Caki2 (cell line): ENCODE measurements around the gene SH3RF3. TPM values are rescaled to one million over a fixed set of nuclear protein-coding genes. Genes with fewer than 3 reads are reported as not detected.
"Not testable (repeated sequence)": the region's sequence is repeated elsewhere in the genome, so short reads cannot be mapped to it uniquely, and the experiment has no call there.

Experiments used
- DNase-seq: peaks from one replicate; pipeline ENCODE4 v3.0.0-alpha.2; 2015; ENCODE audit warnings: low read depth
- in situ Hi-C: cut with HindIII; loops from 2 replicates; pipeline ENCODE4 v1.10.0; 2016; ENCODE audit warnings: low sequenced_read_pairs, low pct_unique_long_range_greater_than_20kb, mixed read lengths
- total RNA-seq: library from RNA; depleted of rRNA; stranded (reverse); fragments of >200 nt; shearing (Covaris generic); gene quantifications from 2 replicates; pipeline ENCODE4 v1.2.3, GENCODE V29; 2014; ENCODE audit warnings: low replicate concordance

SH3RF3 gene
- total RNA-seq, 1 experiment from 2014 or later: 0.20 TPM

DNA sequence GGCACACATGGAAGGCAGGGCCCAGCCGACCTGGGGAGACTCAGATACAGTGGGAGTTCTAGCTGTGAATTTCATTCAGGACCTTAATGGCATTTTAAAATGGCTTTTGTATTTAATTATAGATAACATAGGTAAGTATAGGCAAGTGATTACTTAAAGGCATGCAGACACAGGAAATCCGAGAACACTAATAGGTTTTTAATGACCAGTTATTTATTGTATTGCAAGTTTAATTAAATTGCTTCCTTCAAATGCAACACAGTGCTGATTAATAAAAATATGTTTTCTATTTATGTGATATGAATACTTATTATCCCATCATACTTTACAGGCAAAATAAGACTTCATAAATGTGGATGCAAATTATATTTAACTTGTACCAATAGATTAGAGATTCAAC, 19.7 kb upstream of the SH3RF3 start:
- in situ Hi-C loops: no loop called here

DNA sequence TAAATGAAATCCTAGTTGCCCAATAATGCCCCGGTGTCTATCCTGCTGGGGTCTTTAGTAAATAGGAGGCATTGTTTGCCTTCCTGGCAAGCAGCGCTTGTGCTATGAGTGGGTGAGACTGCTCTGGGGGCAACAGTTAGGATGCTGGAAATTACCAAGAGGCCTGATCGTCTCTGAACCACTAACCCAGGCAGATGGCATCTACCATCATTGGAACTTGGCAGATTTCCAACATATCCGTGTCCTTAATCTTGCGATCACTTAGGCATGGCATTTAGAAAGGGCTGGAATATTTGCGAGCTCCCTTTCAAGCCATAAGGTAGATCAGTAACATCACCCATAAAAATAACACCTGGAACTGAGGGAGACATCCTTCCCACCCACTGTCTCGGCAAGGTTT, 18.8 kb upstream of the SH3RF3 start:
- in situ Hi-C loops: no loop called here
- no peak for DNase-seq

More for the DNA sequence above, 19.7 kb upstream of the SH3RF3 start:
- no peak for DNase-seq

DNA sequence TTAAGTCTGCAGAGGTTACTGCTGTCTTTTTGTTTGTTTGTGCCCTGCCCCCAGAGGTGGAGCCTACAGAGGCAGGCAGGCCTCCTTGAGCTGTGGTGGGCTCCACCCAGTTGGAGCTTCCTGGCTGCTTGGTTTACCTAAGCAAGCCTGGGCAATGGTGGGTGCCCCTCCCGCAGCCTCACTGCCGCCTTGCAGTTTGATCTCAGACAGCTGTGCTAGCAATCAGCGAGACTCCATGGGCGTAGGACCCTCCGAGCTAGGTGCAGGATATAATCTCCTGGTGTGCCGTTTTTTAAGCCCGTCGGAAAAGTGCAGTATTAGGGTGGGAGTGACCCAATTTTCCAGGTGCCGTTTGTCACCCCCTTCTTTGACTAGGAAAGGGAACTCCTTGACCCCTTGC, 11.8 kb upstream of the SH3RF3 start:
- DNase-seq, in situ Hi-C loops: not testable (repeated sequence)

DNA sequence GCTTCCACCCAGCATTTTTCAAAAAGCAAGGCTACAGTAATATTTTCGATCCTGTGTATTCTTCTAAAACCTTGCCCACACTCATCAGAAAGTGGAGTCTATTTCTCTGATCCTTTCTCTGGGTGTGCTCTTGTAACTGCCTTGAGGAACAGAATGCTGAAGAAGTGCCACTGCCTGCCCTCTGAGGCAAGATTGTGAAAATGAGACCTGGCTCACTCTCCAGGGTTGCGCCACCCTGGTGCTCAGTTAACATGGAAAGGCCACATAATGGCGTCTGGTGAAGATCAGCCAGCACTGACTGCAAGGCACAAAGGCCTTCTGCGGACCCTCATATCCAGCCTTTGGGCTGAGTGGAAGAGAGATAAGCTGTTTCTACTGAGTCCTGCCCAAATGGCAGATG, 11.2 kb upstream of the SH3RF3 start:
- DNase-seq: no peak
- in situ Hi-C loops: no loop called here

DNA sequence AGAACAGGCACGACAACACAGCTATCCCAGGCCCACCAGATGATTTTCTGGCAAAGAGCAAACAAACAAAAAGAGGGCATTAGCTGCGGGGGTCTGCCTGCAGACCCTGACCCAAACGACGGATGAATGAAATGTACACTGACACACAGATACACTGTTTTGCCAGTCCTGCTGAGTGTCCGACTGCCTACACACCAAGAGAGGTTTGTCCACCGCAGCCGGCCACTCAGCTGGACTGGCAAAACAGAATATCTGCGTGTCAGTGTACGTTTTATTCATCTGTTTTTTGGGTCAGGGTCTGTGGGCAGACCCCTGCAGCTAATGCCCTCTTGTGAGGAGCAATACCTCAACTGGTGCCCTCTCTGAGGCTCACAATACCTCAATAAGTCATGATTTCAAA, 10.7 kb upstream of the SH3RF3 start:
- in situ Hi-C loops: no loop called here
- no peak for DNase-seq

DNA sequence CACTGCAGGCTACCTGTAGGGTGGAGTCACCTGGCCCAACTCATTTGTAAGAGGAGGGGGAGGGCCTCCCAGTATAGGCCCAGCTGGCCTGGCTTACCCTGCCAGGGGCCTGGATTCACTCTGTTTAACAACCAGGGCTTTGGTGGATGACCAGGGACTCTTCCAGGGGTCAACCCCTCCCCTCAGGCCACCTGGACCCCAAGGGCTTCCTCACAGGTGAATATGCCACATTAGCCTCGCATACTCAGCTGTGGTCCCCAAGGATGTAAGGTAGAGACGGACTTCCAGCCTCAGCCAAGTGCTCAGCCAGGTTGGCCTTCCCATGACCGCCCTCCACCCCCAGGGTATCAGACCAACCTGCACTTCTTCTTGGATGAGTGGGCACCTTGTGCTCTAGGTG, 8.8 kb upstream of the SH3RF3 start:
- no peak for DNase-seq
- in situ Hi-C loops: no loop called here

DNA sequence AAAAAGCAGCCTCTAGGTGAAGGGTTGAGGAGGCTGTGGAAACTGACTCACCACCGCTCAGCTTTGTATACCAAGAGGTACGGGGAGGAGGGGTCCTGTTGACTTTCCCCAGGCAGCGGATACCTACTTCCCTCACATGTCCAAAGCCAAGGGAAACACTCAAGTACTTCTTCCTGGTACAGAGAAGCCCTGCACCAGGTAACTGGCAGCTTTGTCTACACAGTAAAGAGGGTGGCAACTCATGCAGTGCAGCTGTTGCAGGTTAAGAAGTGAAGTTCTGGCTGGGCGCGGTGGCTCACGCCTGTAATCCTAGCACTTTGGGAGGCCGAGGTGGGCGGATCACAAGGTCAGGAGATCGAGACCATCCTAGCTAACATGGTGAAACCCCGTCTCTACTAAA, 8.3 kb upstream of the SH3RF3 start:
- in situ Hi-C loops, DNase-seq: not testable (repeated sequence)

DNA sequence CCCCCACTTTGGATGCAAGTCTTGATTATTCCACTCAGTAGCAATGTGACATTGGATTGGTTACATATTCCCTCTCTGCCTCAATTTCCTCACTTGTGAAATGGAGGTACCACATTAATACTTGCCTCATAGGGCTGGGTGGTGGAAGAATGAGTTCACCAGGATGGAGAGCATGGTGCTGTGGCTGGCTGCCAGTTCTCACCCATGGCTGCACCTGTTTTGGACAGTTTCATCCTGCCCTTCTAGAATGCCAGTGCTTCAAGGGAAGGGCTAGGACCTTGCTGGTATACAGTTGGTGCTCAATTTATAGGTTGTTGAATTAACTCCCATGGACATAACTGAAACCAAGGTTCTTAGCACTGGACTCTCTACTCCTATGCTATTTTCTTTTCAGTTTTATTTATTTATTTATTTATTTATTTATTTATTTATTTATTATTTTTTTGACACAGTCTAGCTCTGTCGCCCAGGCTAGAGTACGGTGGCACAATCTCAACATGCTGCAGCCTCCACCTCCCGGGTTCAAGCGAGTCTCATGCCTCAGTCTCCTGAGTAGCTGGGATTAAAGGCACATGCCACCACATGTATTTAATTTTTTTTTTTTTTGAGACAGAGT, 5.3 kb upstream of the SH3RF3 start:
- no peak for DNase-seq
- in situ Hi-C loops: no loop called here

DNA sequence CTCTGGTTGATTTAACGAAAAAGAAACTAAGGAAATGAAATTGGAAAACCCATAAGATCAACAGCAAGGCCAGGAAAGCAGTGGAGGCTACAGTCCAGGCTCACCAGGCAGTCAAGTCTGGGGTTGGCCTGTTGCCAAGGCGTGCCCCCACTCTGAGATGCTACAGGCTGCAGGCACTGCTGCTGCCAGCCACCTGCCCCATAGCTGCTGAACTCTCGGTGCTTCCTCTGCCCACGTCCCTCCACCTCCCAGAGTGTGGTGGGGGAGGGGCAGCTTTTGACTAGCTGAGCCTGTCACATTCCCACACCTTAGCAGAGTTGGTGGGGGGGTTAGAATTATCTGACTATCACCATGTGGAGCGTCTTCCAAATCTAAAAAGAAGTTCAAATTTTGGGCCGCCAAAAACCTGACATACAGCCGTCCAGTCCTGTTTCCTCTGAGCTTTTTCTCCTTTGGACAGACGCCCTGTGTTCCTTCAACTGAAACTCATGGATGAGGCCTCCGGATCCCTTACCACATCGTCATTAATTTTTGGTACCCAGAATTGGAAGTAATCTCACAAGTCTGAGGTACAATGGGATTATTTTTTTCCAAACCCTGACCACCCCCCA, 3.9 kb upstream of the SH3RF3 start:
- no peak for DNase-seq
- in situ Hi-C loops: no loop called here

DNA sequence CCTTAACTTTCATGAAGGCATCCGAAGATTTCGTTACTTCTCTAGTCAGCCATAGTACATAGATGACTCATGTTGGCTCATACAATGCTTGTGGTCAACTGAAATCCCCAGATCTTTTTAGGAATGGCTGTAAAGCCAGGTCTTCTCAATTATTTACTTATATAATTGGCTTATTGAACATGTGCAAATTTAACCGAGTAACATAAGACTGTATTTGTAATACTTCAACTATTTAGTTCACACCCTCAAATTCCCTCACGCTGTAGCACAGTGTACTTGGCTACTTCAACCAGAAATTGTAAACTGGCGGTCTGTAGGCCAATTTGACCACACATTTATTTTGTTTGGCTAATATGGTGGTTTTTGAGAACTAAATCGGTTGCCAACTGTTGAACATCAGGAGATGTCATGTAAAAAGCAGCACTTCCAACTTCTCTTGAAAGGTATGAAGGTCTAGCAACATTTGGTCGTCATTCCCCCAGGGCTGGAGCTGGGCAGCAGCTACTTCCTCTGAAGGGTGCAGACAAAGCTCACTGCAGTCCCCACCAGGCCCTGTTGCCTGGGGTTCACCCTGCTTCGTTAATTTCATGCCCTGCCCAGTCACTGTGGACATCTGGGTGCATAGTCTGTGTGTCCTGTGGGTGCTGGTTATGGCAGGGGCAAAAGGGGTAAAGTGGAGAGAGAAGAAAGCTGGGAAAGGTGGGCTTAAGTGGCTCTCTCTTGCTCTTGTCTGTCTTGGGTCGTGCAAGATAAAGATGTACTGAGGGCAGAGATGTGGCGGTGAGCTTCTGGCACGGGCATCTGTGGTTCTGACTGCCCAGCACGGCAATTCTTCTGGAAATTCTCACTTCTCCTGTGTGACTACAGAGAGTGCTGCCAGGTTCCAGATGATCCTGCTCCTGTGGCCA, 3.2 kb upstream of the SH3RF3 start:
- in situ Hi-C loops: no loop called here
- peak; percentile 69 for DNase-seq

DNA sequence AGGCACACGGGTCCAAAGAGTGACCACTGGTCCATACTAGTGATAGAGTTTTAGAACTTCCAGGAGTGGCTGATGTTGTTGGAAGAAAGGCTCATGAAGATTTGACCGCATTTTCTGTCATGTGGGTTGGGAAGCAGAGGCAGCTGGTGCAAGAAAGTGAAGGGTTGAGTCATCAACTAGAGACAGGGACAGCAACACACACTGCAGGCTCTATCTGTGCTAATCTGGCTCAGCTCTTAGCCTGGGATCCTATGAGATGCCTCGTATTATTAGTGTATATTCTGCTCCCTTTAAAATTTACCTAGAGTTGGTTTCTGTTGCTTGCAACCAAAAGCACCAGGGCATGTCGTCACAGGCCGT, 2.5 kb upstream of the SH3RF3 start:
- in situ Hi-C loops: no loop called here
- peak; percentile 29 for DNase-seq

DNA sequence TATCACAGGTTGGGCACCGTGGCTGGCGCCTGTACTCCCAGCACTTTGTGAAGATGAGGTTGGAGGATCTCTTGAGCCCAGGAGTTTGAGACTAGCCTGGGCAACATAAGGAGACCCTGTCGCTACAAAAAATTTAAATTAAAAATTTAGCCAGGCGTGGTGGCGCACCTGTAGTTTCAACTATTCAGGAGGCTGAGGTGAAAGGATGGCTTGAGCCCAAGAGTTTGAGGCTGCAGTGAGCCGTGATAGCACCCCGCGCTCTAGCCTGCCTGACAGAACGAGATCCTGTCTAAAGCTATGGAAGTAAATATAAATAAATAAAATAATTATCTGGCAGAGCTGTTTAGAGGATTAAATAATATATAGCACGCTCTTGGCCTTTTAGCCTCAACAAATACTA, 1.4 kb upstream of the SH3RF3 start:
- in situ Hi-C loops: no loop called here
- no peak for DNase-seq

DNA sequence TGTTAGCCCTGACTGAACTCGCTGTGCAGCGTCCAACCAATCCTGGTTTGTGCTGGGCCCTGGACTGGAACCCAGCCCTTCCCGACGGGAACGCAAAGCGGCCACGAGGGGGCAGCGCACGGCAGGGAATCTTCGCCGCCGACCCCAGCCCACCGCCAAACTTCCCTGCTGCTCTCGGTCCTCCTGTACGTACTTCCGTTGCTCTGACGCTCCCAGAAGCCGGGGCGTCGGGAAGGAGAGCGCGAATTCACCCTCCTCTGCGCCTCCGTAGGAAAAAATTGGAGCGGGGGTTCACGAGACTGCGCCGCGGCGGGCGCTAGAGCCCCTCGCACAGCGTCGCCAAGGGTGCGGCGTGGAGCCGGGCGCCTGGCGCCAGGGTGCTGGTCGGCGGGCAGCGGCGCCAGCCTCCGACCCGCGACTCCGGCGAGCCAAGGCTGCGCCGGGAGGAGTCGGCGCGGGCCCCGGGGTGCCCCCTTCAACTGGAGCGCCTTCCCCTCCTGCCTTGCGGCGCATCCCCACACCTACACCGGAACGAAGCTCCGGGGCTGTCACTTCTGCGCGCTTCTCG, 873 bp upstream of the SH3RF3 start:
- in situ Hi-C loops: no loop called here
- DNase-seq: peak; percentile 75

DNA sequence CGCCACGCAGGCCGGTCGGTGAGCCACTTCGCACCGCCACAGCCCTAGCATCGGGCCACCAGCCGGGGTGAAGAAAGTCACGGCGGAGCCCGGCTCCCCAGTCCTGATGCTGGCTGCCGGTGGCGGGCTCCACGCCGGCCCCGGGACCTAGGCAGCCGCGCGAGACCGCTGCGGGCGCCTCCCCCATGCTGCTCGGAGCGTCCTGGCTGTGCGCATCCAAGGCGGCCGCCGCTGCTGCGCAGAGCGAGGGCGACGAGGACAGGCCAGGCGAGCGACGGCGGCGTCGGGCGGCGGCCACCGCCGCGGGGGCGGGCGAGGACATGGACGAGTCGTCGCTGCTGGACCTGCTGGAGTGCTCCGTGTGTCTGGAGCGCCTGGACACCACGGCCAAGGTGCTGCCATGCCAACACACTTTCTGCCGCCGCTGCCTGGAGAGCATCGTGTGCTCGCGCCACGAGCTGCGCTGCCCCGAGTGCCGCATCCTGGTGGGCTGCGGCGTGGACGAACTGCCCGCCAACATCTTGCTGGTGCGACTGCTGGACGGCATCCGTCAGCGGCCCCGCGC, 433 bp downstream of the SH3RF3 start:
- DNase-seq: no peak
- in situ Hi-C loops: no loop called here

DNA sequence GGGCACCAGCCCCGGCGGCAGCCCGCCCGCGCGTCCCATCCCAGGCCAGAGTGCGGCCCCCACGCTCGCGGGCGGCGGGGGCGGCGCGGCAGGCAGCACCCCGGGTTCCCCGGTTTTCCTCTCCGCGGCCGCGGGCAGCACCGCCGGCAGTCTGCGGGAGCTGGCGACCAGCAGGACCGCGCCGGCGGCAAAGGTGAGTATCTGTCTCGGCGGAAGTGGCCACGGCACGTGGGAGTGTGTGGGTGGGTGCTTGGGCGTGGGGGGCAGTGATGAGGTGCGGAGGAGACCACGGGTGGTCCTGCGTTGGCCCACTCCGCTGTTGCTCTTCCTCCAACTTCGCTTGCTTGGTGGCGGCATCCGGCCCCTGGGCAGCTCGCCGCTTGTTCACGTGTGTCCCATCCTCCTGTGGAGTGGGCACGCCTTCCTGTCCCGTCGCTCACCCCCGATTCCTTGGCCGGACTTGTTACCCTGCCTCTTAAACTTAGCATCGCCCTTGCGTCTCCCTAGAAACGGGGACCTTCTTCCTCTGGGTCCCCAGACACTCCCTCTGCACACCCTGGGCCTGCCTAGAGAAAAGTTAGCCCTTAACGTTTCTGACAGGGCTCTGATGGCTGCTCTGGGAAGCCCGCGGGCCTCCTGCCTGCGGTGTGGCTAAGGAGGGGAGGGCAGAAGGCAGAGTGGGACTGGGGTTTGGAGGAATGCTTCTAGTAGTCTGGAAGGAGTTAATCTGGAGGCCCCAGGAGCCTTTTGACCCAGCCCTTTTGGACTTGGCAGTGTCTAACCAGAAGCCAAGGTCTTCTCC, 1.1 kb downstream of the SH3RF3 start:
- in situ Hi-C loops: no loop called here
- no peak for DNase-seq

DNA sequence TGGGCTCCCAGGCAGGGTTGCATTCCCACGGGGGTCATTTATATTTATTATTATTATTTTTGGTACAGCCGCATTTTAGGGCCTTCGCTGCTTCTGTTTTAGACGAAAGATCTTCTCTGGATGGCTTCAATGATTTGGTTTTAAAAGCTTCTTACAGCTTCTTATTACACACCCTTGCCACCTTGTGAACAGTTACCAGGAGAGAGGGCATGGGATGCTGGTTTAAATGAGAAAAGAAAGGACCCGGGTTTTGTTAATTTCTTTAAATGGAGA, 1.7 kb downstream of the SH3RF3 start:
- DNase-seq: no peak
- in situ Hi-C loops: no loop called here

DNA sequence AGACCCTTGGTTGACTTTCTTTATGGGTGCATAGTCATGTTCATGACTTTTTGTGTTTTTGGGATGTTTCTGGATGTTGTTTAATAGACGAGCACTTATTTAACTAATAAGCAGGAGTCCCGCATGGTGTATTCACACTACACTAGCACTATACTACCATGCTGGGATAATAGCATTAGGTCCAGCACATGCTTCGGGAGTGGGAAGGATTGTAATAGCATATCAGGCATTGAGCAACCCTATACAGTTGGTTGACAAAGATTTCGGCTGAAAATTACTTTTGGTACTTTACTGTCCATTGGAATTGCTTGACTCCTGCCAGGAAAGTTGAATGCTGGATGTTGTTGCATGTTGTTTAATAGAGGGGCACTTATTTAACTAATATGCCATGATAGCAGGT, 2.8 kb downstream of the SH3RF3 start:
- in situ Hi-C loops: no loop called here
- no peak for DNase-seq

DNA sequence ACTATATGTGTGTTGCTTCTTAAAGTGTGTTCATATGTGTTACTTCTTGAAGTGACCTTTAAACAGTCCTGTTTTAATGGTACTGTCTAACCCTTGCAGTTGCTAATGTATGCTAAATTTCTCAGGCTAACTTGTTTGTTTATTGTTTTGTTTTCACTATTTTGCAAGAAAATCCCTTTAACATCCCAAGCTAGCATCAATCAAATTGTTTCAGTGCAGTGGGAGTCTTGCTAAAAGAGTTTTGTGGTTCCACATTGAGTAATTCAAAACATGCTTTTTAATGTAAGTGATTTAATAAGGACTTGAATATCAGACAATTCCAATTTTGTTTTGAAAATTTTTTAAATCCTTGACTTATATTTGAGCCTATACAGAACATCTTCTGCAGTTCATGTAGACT, 3.6 kb downstream of the SH3RF3 start:
- in situ Hi-C loops: no loop called here
- no peak for DNase-seq
